SIG-M5 (cell line): ENCODE data around the gene PLXNA4.

Experiments
- DNase-seq: peaks from one replicate; lab custom pipeline; 2025; lab: John Stamatoyannopoulos, UW

Gene PLXNA4

DNA sequence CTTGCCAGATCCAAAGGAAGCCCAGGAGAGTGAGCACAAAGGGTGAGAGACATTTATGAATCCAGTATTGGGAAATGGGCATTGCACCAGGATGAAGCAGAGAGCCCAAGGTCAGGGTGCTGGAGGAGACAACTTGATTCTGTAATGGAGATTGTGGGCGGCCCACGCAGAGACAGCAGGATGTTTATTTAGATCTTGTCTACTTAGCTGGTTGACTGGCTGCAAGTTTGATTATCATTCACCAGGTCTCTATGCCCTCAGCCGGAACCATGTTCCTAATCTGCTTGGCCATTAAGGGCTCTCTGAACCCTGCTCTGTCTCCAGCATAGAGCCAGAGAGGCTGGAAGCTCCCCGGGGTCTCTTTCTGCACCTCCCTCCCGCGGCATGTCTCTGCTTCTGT, 188.7 kb downstream of the PLXNA4 start:
- no peak for DNase-seq

DNA sequence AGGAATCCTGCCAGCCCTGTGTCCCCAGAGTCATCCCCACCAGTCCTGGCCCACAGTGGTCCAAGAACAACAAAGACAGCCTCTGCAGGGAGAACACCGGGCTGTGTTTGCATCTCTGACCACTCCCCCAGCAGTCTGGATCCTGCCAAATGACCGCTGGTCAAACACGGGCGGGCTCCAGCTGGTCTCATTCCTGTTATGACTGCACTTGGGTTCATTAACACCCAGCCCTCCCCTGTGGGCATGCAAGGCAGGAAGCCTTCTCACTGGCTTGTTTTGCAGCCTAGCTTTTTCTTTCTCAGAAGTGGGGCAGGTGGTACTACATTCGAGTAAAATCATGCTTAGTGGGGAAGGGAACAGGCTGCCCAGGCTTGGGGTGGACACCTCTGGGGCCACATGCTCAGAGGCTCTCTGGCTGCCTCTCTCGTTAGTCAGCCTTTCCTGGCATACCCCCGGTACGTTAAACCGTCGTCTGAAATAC, 190.0 kb downstream of the PLXNA4 start:
- DNase-seq, result no peak

DNA sequence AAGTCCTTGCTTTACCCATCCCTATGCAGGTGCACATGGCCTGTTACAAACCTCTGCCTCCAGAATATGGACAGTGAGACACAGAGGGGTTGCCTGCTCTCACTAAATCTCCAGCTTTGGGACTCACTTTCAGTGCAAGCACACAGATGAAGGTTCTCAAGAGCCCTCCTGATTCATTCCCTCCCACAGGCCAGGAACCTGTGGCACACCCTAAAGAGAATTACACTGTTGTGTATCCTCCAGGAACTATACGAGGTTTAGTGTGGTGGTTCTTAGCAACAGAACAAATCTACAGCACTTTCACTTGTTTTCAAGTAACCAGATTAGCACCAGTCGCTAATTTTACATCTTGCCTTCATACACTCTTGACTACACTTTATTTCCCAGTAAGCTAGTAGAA, 192.3 kb downstream of the PLXNA4 start:
- no peak for DNase-seq

DNA sequence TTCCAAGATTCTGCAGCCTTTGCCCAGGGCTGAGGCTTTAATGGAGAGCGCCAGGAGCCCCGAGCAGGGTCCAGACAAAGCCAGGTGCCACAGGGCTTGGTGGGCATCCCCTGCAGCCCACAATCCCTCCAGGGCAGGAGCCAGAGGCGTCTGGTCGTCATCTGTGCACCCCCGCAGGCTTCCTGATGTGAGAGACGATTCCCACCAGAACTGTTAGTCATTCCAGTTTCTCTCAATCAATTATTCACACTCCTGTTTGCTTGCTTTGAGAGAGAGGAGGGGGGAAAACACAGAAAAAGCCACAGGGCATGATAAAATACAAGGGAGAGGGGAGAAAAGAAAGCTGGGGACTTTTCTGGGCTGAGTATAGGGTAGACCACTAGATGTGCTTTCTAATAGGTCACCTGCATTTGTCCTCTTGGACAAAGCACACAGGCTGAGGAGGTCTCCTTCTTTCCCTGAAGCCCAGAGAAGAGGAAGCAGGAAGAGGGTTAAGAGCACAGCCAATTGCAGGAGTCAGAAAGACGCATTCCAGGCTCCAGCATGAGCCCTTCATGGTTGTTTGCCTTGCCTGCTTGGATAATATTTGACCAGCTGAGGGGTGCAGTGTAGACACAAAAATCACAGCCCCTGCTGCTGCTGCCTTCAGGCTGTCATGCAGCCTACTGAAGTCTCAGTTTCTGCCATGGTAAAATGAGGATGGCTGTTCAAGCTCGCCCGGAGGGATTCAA, 194.4 kb downstream of the PLXNA4 start:
- no peak for DNase-seq

DNA sequence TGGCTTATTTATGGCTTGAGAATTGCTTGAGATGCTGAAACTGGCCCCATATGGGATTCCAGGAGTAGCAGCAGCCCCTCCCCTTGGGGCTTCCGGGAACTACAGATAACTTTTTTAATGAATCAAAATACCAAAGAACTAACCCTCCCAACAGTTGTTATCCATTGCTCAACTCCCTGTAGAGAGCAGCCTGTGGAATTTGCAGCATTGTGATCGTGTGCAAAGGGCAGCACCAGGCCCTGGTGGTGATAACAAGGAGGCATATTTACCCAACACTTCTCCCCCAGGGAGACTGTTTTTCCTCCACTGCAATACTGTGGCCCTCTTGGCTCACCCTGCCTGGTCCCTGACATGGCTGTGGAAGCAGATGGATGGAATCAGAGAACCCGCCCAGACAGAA, 196.2 kb downstream of the PLXNA4 start:
- no peak for DNase-seq

DNA sequence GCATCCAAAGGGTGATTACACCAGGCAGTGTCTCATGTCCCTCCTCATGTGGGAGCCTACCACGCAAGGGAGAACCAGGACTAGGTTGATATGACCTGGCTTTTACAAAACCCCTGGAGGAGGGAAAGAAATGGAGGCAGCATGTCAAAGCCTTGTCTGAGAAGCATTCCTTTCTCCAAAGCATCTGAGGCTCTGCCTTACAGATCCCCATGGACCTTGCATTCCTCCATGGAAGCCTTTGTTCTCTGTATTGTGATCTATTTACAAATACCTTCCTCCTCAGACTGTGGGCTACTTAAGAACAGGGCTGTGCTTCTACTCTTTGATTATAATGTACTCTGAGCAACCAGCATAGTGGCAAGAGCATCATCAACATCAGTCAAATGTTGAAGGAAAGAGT, 197.0 kb downstream of the PLXNA4 start:
- no peak for DNase-seq

DNA sequence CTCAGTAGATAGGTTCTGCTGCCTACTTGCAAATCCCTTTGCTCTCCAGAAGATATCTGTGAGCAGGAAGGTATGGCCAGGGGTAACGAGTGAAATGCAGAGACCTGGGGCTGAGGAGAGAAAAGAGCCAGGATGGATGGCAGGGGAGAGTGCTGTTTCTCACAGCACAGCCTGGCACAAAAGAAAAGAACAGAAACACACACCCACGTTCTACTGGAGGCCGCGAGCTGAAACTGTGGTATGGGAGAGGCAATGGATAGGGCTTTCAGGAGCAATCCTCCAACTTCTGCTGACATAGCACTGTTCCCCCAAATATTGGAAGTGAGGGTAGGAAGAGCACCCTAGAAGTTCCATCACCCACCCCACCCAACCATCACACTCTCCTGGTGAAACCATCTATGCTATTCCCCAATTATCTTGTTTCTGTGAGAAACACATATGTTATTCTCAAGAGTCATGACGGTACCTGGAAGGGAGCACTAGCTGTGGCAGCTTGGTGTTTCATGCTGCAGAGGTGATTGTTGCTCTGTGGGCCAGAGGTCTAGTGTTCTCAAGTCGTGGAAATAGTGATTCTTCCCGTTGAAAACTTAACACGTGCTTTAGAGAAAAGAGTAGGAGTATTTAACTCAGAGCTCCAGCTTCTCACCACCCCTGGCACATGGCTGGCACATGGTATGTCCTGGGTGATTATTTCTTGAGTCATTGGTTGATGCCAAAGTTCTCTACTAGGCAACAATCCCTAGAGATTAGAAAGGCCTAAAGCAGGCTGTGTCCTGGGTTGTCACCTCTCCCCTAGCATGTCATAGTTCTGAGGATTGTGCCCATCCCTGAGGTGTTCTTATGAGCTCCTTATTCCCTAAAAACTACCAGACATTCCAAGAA, 198.3 kb downstream of the PLXNA4 start:
- no peak for DNase-seq

DNA sequence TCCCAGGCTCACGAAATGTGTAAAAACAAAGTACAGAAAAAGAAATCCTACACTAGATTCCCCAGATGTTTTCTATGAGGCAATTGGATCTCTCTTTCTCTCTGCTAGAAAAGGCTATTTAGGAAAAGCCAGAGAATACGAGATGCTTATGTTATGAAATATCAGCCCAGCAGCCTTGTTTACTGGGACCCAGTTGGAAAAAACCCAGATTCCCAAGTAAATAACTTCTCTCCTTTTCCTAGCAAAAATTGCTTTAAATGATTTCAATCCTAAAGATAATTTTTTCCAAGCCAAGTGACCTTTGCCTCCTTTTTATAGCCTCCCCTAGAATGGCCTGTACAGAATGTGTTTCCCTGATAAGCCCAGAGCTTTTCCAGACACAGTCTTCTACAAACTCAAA, 199.3 kb downstream of the PLXNA4 start:
- no peak for DNase-seq

DNA sequence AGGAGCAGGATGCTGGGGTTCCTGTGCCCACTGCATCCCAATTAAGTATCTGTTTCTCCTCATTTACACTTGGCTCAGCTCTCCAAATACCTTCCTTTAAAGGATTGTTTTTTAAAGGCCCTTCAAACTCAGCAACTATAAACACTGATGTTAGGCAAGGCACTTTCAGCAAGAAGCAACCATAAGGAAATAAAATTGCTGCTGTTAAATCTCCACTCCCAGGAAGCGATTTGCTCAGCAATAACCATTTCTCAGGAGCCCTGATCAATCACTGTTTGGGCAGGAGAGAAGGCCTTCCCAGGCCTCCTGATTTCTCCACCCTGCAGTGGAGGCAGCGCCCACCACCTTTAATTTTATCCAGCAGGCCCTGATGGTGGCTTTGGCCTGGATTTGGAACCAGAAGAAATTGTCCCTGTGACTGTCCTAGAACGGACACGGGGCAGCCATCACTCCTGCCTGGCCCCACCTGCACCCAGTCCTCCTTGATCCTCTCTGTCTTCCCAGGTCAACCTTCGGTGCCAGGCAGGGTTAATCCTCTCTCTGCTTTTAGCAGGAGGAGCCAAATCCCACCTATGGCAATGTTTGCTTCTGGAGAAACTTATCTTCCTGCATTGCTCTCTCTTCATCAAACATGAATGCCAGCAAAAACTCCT, 199.8 kb downstream of the PLXNA4 start:
- DNase-seq, result no peak

DNA sequence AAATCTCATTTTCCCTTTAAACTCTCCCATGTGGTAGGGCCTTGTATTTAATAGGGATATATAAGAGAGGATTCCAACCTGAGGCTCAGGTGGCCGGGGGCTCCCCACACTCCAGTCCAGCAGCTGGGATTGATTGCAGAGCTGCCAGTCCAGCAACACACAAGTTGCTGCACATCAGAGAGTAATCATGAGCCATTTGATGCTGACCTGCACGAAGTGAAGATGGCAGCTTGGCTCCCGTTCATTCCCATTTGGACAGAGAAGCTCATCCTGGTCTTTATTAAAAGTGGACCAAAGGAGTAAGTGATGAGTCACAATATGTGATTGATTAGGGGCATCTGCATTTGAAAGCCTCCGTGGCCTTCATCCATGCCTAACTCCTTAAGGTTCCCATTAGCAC, 202.4 kb downstream of the PLXNA4 start:
- no peak for DNase-seq

DNA sequence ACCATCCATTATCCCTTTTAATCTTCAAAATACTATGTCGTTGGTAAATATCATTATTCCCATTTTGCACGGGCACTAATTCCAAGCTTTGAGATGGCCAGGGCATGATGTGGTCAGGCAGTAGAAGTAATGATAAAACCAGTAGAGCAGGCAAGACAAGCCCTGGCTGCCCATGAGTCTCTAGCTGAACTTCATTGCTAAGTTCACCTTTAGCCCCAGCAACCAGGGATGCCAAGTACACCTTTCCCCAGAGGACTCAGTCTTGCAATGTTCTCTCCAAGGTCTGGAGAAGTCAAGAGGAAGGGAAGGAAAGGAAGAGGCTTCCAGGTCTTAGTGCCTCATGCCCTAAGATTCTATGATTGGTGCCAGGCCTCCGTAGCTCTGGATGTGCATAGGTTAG, 203.2 kb downstream of the PLXNA4 start:
- no peak for DNase-seq

DNA sequence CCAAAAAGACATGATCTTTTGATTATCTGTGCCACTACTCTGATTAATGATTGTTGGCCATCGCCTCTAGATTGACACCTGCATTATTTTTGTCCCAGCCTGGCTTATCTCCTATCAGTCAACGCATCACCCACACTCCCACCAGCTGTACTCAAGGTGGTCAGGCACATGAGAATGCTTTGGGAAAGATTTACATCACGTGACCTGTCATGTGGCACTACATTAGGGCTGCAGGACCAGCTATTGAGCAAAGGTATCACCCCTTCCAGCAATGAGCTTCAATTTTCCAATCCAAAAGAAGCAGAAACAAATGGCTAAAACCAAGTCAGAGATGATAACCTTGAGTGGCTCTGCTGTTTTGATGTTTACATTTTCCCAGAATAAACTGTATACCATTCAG, 204.3 kb downstream of the PLXNA4 start:
- DNase-seq, result no peak

DNA sequence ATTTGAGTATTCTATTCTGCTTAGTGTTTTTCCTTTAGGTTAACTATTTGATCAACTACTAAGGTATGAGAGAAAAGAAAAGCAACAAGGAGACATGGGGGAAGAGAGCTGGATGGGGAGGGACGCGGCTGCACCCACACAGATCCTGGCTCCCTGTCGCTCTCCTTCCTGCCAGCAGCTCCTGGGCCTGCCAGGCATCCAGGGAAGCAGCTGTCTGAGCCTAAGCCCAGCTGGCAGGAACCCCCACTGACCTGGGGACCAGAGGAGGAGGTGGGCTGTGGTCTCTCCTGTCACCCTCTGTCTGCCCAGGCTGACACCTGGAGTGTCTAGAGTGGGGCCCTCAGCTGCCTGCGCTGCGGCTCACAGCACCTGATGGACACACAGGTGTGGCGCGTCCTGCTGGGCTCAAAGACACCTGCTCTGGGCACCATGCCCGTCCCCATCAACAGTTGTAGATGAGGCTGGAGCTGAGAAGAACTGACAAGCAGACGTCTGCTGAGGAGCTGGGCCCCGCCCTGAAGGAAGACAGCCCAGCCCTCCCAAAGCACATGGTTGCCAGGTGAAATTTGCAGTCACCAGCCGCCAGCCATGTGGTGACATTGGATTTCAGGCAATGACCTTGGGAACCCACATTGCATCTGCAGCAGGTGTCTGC, 207.9 kb downstream of the PLXNA4 start:
- DNase-seq, result no peak

DNA sequence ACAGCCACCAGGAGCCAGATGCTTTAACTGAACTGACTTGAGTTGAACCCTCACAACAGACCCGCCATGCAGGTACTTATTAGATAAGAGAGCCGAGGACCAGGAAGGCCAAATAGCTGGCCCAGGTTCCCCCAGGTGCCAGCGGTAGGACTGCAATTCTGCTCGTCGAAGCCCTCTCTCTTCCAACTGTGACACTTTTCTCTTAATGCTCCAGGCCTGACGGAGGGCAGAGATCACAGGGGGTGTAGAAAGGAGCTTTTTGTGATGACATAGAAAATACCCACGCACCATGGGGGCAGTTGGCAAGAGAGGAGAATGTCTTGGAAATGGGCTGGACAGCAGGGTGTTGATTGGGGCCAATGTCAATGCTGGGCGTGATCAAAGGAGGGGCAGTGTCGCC, 208.5 kb downstream of the PLXNA4 start:
- no peak for DNase-seq

DNA sequence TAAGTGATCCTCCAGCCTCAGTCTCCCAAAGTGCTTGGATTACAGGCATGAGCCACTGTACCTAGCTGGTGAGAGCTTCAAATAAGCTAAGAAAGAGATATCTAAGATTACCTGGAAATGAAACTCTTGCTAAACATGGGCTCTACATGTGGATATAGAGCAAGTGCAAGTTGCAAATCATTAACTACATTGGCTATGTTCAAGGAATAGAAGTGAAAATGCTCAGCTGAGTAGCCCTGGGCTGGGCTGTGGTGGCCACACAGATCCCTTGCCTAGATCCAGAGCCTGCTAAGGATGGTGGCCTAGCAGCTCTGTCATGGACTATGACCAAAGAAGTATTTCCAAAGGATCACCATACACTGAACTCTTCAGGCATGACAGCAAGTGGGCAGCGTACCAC, 209.3 kb downstream of the PLXNA4 start:
- DNase-seq, result no peak

DNA sequence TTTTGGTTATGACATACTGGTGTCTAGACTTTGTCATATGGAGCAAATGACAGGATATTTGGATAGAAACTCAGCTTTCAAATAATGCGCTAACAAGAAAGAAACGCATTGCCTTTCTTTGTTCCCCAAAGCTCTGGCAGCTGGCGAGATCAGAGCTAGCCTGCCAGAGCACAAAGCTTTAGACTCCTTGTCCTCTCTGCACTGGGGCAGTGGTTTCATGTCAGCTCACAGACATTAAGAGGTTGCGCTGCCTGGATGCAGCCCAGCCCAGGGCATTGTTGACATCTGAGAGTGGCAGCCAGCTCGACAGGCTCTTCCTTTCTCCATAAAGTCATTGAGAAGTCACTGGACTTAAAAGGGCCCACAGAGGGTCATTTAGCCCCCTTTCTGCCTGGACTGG, 212.0 kb downstream of the PLXNA4 start:
- no peak for DNase-seq

DNA sequence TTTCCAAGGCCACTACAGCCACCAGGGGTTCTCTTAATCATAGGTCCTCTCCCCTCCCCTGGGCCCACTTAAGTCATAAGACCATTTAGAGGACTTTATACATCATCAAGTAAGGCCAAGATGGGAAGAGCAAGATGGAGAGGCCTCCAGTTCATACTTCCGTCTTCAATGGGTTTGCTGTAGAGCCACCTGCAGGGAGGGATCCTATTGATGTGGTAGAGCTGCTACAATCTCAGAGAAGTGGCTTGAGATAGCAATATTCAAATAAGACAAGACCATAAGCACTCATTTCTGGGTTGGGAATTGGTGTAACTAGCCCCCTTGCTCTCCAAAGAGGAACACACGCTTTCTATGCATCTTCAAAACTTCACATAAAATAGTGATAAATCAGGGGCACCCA, 214.2 kb downstream of the PLXNA4 start:
- DNase-seq, result no peak

DNA sequence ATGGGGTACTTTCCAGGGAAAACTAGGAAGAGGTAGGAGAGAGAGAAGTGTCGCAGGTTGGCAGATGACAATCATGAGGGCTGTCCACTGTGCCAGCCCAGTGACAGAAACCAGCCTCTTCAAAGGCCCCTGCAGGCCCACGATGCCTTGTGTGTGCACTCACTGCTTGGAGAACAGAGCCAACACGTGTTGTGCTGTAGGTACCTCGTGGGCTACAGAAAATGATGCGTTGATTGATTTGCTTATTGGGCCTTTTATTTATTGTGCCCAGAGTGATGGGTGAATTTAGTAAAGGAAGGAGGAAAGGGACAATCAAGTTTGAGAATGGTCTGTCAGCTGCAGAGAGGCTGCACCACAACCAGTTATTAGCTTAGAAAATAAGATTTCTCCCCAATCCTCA, 215.1 kb downstream of the PLXNA4 start:
- no peak for DNase-seq

DNA sequence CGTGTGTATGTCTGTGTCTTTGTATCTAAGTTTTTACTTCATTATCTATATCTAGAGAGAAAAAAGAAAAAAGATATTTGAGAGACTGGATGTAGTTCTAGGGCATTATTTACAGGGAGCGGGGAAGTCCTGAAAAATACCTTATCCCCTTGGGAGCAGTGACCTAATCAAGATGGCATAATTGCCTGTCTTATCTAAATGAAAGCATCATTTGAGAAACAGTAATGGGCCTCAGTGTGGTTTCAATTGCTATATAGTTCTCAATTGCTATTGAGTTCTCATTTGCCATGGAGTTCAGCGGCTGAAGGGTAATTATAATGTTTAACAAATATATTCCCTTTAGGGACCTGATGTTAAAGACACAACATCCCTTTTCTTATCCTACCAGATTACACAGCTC, 216.5 kb downstream of the PLXNA4 start:
- no peak for DNase-seq

DNA sequence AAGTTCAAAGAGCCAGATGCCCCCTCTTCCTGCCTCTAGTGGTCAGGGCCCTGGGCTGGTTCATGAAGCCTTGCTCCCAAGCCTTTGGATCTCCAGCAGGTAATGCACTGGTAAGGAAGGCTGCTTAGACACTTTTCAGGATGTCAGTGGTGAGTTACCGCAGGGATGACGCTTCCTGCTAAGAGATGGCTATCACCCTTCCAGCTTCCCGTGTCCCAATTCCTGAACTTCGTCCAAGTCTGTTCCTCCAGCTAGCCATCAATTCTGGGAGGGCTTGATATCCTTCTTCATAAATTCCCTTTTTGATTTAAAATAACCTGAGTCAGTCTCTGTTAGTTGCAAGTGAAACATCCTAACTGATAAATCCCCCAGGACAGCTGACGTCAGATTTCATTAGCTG, 221.2 kb downstream of the PLXNA4 start:
- no peak for DNase-seq

DNA sequence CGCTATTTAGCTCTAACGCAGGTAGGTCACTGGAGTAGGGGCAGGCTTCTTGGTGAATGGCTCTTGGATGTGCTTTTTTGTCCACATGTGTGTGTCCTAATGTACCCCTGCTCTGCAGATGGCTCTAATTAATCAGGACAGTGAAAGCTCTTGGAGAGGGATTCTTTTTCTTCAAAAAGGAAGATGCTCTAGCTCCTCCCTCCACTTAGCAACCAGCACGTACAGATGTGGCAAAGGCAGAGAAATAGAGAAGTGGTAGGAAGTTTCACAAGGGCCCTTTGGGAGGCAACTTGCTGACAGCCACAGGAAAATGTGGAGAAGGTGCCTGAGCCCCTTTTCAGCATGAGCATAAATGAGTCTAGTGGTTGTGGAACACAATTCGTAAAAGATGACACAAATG, 221.7 kb downstream of the PLXNA4 start:
- no peak for DNase-seq

DNA sequence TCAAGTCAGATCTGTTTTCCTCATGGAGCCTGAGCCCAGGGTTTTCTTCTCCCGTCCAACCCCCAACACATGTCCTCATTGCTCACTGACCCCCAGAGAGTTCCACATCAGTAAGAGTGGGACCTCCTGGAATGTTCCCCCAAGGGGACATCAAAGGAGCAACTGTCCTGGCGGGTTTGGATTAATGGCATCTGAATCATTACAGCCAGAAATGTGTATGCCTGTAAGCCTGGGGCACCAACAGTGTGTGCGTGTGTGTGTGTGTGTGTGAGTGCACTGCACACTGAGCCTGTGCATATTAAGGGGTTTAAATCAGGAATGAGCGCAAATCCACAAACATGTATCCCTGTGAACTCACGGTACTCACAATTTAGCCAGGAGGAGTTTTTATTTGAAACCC, 222.3 kb downstream of the PLXNA4 start:
- DNase-seq, result no peak
